ENCODE data around the gene C1orf167.

GRCh38 chr1:11806307-11806936 is 44.4 kb downstream of the C1orf167 start:
- TF ChIP-seq, protein P1, sequence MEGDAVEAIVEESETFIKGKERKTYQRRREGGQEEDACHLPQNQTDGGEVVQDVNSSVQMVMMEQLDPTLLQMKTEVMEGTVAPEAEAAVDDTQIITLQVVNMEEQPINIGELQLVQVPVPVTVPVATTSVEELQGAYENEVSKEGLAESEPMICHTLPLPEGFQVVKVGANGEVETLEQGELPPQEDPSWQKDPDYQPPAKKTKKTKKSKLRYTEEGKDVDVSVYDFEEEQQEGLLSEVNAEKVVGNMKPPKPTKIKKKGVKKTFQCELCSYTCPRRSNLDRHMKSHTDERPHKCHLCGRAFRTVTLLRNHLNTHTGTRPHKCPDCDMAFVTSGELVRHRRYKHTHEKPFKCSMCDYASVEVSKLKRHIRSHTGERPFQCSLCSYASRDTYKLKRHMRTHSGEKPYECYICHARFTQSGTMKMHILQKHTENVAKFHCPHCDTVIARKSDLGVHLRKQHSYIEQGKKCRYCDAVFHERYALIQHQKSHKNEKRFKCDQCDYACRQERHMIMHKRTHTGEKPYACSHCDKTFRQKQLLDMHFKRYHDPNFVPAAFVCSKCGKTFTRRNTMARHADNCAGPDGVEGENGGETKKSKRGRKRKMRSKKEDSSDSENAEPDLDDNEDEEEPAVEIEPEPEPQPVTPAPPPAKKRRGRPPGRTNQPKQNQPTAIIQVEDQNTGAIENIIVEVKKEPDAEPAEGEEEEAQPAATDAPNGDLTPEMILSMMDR (IDR thresholded peaks at IDR 0.05; ENCODE audit: insufficient read depth, low read length, poor library complexity, severe bottlenecking) = no peak
- no peak for TF ChIP-seq EZH2phosphoT487 (conservative IDR thresholded peaks at IDR 0.05; ENCODE audit: low read length)
